ENCODE measurements around the gene SKP1.

The SKP1 gene

GRCh38 chr5:134143944-134144941, 32.5 kb downstream of the SKP1 start:
- in situ Hi-C loops (cut with MboI; ENCODE audit: low sequenced_read_pairs), result no loop called here

GRCh38 chr5:134143431-134143830, 33.3 kb downstream of the SKP1 start:
- in situ Hi-C loops (cut with MboI; ENCODE audit: low sequenced_read_pairs), result no loop called here

GRCh38 chr5:134142806-134143205, 33.9 kb downstream of the SKP1 start:
- in situ Hi-C loops (cut with MboI; ENCODE audit: low sequenced_read_pairs), result no loop called here

GRCh38 chr5:134142052-134142451, 34.7 kb downstream of the SKP1 start:
- in situ Hi-C loops (cut with MboI; ENCODE audit: low sequenced_read_pairs), result no loop called here

GRCh38 chr5:134141331-134142050, 35.3 kb downstream of the SKP1 start:
- in situ Hi-C loops (cut with MboI; ENCODE audit: low sequenced_read_pairs), result no loop called here

- in situ Hi-C loops (cut with MboI; ENCODE audit: low sequenced_read_pairs), result no loop called here
Measured at GRCh38 chr5:134140530-134141201, 36.1 kb downstream of the SKP1 start.

DNA sequence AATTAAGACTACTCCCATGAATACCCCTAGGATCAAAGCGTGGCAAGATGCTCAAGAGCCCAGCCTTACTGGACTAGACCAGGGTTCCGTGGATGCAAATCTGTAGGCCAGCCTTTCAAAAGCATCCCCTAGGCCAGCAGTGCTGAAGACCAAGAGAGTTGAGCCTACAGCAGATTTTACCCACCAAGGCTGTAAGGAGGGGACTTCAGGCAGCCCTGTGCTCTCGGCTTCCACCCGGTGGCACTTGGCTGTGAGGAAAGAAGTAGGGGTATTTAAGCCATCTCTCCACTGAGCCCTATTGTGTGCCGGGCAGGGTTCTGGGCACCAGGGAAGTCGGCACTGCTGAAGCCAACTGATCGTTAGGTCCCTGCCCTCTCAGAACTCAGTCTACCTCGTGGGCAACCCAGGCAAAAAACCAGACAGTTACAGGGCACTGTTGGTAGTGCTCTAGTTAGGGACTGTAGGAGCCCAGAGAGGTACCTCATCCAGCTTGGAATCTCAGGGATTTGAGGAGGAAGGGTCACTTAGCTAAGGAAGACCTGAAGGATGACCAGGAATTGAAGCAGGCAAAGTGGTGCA, 36.8 kb downstream of the SKP1 start:
- in situ Hi-C loops (cut with MboI; ENCODE audit: low sequenced_read_pairs), result no loop called here

GRCh38 chr5:134139377-134139851, 37.3 kb downstream of the SKP1 start:
- in situ Hi-C loops (cut with MboI; ENCODE audit: low sequenced_read_pairs), result no loop called here

DNA sequence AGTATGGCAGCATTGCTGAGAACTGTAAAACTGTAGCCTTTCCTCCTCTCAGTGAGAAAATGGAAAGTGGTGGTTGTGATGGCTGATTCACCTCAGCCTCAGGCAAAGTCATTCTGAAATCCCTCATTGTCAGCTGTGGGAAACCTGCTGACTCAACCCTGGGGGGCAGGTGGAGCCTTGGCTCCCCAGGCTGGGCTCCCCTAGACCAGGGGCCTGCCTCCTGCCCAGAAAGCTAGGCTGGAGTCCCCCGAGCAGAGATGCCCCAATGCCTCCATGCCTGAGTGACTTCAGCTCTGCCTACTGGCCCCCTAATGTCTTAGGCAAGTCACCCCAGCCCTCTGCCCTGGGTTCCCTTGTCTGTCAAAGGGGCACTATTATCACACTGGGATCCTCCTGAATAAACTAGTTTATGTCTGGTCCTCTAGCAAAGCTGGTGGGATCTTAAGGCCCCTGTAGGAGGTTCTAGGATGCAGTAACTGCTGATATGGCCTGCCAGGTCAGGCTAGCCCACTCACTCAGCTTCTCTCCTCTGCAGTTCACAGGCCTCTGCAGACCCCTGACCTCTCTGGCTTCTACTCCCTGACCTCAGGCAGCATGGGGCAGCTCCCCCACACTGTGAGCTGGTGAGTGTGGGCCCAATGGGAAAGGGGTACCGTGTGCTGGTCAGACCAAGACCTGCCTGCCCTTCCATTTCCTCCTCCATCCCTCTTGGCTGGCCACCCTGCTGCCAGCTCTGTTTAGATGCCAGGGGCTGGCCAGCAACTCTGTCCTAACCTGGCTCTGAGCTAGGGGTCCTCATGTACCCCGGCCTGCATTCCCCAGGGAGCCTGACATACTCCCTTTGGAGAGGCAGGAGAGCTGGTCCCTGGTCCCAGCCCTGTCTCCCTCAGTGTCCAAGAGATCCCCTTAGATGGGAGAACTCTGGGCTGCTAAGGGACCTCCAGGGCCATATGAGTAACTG, 38.1 kb downstream of the SKP1 start:
- in situ Hi-C loops (cut with MboI; ENCODE audit: low sequenced_read_pairs), result no loop called here

DNA sequence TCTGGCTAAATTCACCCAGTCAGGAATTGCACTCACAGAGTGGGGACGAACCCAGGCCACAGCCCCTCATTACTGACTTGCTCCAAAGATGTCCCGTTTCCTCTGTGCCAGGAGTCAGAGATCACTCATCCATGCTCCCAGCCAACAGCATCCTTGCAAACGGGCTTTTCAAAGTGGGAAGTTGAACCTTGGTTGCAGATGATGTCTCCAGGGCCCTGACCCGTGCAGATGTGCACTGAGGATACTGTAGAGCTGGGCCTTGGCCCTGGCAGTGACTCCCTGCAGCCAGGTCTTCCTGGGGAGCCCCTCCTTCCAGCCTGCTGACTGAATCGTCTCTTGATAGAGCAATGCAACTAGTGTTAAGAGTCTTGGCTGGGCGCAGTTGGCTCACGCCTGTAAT, 40.0 kb downstream of the SKP1 start:
- in situ Hi-C loops (cut with MboI; ENCODE audit: low sequenced_read_pairs), result no loop called here

DNA sequence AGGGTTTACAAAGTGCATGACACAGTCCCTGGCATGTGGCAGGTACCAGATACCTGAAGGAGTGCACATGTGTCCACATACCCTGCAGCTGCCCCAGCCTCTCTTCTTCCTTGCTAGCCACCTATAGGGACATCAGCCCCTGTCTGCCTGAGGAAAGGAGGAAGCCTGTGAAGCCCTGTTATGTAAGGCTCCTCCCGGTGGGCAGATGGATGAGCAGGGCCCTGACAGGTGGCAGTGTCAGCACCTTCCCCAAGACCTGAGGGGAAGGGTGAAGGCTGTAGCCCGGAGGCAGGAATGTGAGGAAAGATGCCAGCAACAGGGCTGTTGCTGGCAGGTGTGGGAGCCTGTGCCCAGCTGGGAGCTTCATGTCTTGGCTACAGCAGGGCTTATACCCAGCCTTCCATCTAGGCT, 40.5 kb downstream of the SKP1 start:
- in situ Hi-C loops (cut with MboI; ENCODE audit: low sequenced_read_pairs), result no loop called here

- in situ Hi-C loops (cut with MboI; ENCODE audit: low sequenced_read_pairs), result no loop called here
Measured at GRCh38 chr5:134135091-134135655, 41.6 kb downstream of the SKP1 start.

GRCh38 chr5:134133995-134134541, 42.7 kb downstream of the SKP1 start:
- in situ Hi-C loops (cut with MboI; ENCODE audit: low sequenced_read_pairs), result no loop called here

DNA sequence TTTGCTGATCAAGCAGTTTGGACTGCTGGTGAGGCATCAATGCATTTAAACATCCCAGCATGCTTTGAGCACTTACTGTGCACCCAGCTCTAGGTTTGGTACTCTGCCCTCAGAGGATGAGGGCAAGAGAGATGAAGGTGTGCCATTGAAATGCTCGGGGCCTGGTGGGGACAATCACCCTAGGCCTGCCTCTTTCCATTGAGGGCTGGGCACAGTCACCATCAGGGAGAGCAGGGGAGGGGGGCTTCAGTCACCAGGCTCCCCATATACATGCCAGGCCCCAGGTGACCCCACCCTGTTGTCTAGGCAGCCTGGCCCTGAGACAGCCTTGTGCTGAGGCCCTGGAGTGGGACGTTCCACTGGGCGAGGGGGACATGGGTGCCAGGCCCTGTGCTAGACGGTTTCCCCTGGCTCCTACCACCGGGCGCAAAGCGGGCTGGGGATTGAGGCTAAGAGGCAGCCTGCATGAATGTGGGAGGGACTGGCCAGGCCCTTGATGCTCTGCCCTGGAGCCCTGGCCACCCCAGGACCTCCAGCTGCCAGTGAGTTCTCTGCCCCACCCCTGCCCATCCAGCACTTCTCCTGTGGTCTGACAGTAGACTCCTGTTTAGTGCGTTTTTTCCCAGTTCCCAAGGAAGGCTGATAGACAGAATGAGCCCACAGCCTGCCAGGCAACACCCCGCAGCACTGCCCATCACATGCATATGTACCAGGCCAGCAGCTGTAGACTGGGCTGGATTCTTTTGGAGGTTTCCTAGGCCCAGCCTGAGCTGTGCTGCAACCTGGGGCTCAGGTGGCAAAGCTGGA, 43.4 kb downstream of the SKP1 start:
- in situ Hi-C loops (cut with MboI; ENCODE audit: low sequenced_read_pairs), result no loop called here

DNA sequence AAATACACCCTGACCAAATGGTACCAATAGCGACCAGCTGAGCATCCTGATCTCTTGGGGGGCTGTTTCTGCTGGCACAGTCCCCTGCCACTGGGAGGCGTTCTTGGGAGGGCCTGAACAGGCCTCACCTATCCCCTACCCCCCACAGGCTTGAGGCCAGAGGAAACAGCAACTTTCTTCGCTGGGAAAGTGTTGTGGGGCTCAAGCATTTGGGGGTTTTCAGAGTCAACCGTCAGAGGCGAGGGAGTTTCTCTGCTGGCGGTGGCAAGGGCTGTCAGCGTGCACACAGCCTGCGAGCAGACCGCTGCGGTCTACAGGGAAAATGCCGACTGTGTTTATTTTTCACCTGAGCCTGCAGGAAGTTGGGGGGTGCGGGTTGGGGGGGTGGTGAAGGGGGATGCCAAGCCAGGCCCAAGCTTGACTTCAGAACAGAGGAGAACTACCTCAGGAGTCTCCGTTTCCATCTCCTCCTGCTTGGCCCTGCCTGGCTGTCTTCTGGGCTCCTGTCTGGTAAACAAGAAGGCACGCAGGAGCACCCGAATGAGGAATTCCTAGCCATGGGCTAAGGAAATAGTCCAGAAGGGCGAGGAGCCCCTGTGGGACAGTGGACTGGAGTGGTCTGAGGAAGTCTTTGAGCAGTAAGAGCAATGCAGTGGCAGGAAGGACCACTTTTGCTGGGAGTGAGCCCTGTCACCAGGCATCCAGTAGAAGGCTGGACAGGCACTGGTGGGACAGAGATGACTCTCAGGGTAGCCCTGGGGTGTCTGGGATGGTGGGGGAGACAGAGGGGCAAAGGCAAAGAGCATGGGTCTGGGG, 44.2 kb downstream of the SKP1 start:
- in situ Hi-C loops (cut with MboI; ENCODE audit: low sequenced_read_pairs), result no loop called here

GRCh38 chr5:134131578-134132350, 45.0 kb downstream of the SKP1 start:
- in situ Hi-C loops (cut with MboI; ENCODE audit: low sequenced_read_pairs), result no loop called here

- in situ Hi-C loops (cut with MboI; ENCODE audit: low sequenced_read_pairs), result no loop called here
Measured at GRCh38 chr5:134131165-134131564, 45.6 kb downstream of the SKP1 start.

Measured in HL-60/S4 (cell line).